GM23248 (cell line): ENCODE results near the gene AVP. TPM values are rescaled to one million over a fixed set of nuclear protein-coding genes. Genes with fewer than 3 reads are reported as not detected.
"Not testable (repeated sequence)": the region's sequence is repeated elsewhere in the genome, so short reads cannot be mapped to it uniquely, and the experiment has no call there.

ENCODE experiments used
- DNase-seq: peaks from one replicate; pipeline ENCODE4 v3.0.0-alpha.2; 2015
- H2AFZ ChIP-seq: fragments of 200-600 bp; sonication (generic); 2 replicates; pipeline ENCODE4 v1.6.1; 2016; ENCODE audit warnings: antibody characterized with exemption
- H3F3A ChIP-seq: fragments of 200-600 bp; sonication (generic); 2 replicates; pipeline ENCODE4 v1.6.1; 2016; ENCODE audit warnings: mild to moderate bottlenecking, antibody characterized with exemption, mixed run types; ENCODE audit not compliant: insufficient read depth
- H3K27ac ChIP-seq: fragments of 200-600 bp; sonication (generic); 2 replicates; pipeline ENCODE4 v1.5.1; 2016; ENCODE audit warnings: mild to moderate bottlenecking
- H3K27me3 ChIP-seq: fragments of 200-600 bp; sonication (generic); replicated peaks from 2 replicates; pipeline ENCODE4 v1.6.1; 2016; ENCODE audit warnings: mild to moderate bottlenecking; ENCODE audit not compliant: insufficient read depth
- H3K36me3 ChIP-seq: fragments of 200-600 bp; sonication (generic); 2 replicates; pipeline ENCODE4 v1.6.1; 2016; ENCODE audit warnings: low read depth, mild to moderate bottlenecking
- H3K4me1 ChIP-seq: fragments of 200-600 bp; sonication (generic); 2 replicates; pipeline ENCODE4 v1.6.1; 2016; ENCODE audit warnings: mild to moderate bottlenecking; ENCODE audit not compliant: insufficient read depth
- H3K4me2 ChIP-seq: fragments of 200-600 bp; sonication (generic); one replicate; pipeline ENCODE4 v1.6.1; 2016; ENCODE audit warnings: mild to moderate bottlenecking; ENCODE audit not compliant: unreplicated experiment
- H3K4me3 ChIP-seq: fragments of 200-600 bp; sonication (generic); 2 replicates; pipeline ENCODE4 v1.5.1; 2016; ENCODE audit warnings: mild to moderate bottlenecking
- H3K79me2 ChIP-seq: fragments of 200-600 bp; sonication (generic); 2 replicates; pipeline ENCODE4 v1.6.1; 2016; ENCODE audit warnings: mild to moderate bottlenecking; ENCODE audit not compliant: insufficient read depth
- H3K9ac ChIP-seq: fragments of 200-600 bp; sonication (generic); 2 replicates; pipeline ENCODE4 v1.6.1; 2016; ENCODE audit warnings: mild to moderate bottlenecking
- H3K9me2 ChIP-seq: fragments of 200-600 bp; sonication (generic); 2 replicates; pipeline ENCODE4 v1.6.1; 2016; ENCODE audit warnings: mixed run types, mild to moderate bottlenecking, moderate library complexity; ENCODE audit not compliant: insufficient read depth
- H3K9me3 ChIP-seq: fragments of 200-600 bp; sonication (generic); one replicate; pipeline ENCODE4 v1.6.1; 2017; ENCODE audit warnings: low read depth
- H4K20me1 ChIP-seq: fragments of 200-600 bp; sonication (generic); 2 replicates; pipeline ENCODE4 v1.6.0; 2016; ENCODE audit not compliant: insufficient read depth
- EZH2 ChIP-seq: fragments of 200-600 bp; sonication (generic); IDR thresholded peaks from 2 replicates; pipeline ENCODE4 v1.6.1; 2018; ENCODE audit warnings: antibody characterized with exemption, mild to moderate bottlenecking; ENCODE audit not compliant: insufficient read depth, poor library complexity, severe bottlenecking
- EZH2phosphoT487 ChIP-seq: fragments of 200-600 bp; sonication (generic); IDR thresholded peaks from 2 replicates; pipeline ENCODE4 v1.6.1; 2018; ENCODE audit warnings: antibody characterized with exemption, moderate library complexity, mild to moderate bottlenecking, low read depth; ENCODE audit not compliant: insufficient read depth
- WGBS, 2 experiments: methylation state at CpG; one replicate each; pipeline ENCODE4 v1.1.6; 2015 to 2017; ENCODE audit warnings: low lambda C conversion rate in 2 of 2, low coverage in 1 of 2; ENCODE audit errors: missing lambda C conversion rate in 2 of 2; 5-methylcytosine and 5-hydroxymethylcytosine counted together
- in situ Hi-C: fragments of 300-500 bp; cut with MboI; formaldehyde crosslinking; loops from 2 replicates; pipeline ENCODE4 v1.15.0; 2020
- polyA plus RNA-seq: library from polyadenylated mRNA; unstranded; fragments of >200 nt; fragmentation: Nextera tagmentation; extraction: Ambion mirVana; gene quantifications from 2 replicates; pipeline ENCODE4 v1.2.1, GENCODE V29; 2016
- total RNA-seq: library from RNA; depleted of rRNA; stranded (reverse); fragments of >200 nt; shearing (Covaris generic); gene quantifications from 2 replicates; pipeline ENCODE4 v1.2.3, GENCODE V29; 2014

Gene AVP
- total and polyA plus RNA-seq, 2 experiments from 2014 or later = not detected

- Histone ChIP-seq H2AFZ (no peak overlapping the region), H3K9ac (no peak overlapping the region), H3K9me2 (no peaks in the 10 kb centered on the region), H3K79me2 (no peaks in the 10 kb centered on the region), H3K9me3 (no peaks in the 10 kb centered on the region), H3K27ac (no peak overlapping the region), H3K36me3 (no peaks in the 10 kb centered on the region), H3K4me2 (no peak overlapping the region), H3K27me3 (no peaks in the 10 kb centered on the region), H3K4me3 (no peak overlapping the region), H4K20me1 (no peaks in the 10 kb centered on the region), H3K4me1 (peaks cover 23% of the 10 kb centered on the region), H3F3A (peaks cover 26% of the 10 kb centered on the region)
- WGBS, 2 experiments = 74 to 77% methylated on average over 8 of the region's 8 CpGs
- no peak for TF ChIP-seq EZH2phosphoT487
- no peak for TF ChIP-seq EZH2
- peak; percentile 73 for DNase-seq
- in situ Hi-C loops = no loop called here
Measured at GRCh38 chr20:3068986-3069900, 15.3 kb downstream of the AVP start.

- Histone ChIP-seq H3K27ac (0 out of 2 replicates have a peak overlapping the region, but pooled peaks have one; percentile 83), H3K9ac (no peak overlapping the region), H3K27me3 (no peaks in the 10 kb centered on the region), H3K36me3 (no peaks in the 10 kb centered on the region), H3K4me2 (no peak overlapping the region), H3K4me3 (no peak overlapping the region), H3F3A (peaks cover 26% of the 10 kb centered on the region), H3K9me2 (no peaks in the 10 kb centered on the region), H3K9me3 (no peaks in the 10 kb centered on the region), H4K20me1 (no peaks in the 10 kb centered on the region), H3K4me1 (peaks cover 23% of the 10 kb centered on the region), H2AFZ (no peak overlapping the region), H3K79me2 (no peaks in the 10 kb centered on the region)
- 33 to 35% methylated on average over 8 of the region's 8 CpGs for WGBS, 2 experiments
- TF ChIP-seq EZH2phosphoT487 = no peak
- no peak for TF ChIP-seq EZH2
- in situ Hi-C loops = no loop called here
- DNase-seq = no peak
Measured at GRCh38 chr20:3068075-3068474, 16.4 kb downstream of the AVP start.

DNA sequence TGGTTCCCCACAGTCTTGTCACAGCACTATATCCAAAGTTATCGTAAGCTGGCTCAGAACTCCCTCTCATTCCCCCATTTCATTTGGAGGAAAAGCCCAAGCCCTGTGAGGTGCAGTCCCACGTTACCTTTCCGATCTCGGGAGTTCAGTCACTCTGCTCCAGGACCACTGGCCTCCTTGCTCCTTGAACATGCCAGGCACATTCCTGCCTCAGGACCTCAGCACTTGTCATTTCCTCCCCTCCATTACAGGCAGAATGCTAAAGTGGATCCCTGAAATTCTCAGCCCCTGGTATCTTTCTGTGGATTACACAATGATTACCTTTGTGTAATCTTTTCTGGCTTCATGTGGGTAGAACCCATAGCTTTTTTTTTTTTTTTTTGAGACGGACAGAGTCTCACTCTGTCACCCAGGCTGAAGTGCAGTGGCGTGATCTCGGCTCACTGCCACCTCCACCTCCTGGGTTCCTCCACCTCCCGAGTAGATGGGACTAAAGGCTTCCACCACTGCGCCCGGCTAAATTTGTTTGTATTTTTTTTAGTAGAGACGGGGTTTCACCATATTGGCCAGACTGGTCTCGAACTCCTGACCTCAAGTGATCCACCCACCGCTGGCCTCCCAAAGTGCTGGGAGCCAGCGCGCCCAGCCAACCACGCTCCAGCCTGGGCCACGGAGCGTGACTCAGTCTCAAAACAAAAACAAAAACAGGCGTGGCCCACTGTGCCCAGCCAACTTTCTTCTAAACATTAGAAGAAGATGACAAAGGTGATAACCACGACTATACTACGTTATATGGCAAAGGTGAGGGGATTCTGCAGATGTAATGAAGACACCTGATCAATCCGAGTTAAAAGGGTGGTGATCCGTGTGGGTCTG is 17.1 kb downstream of the AVP start:
- Histone ChIP-seq H3K4me2 (peak overlapping the region; percentile 30), H3K9me2 (no peaks in the 10 kb centered on the region), H3K4me1 (peaks cover 23% of the 10 kb centered on the region), H2AFZ (peak overlapping the region; percentile 40; the same call in 1 of the 2 replicates), H3K36me3 (no peaks in the 10 kb centered on the region), H3K79me2 (no peaks in the 10 kb centered on the region), H3K27me3 (no peaks in the 10 kb centered on the region), H3K9ac (no peak overlapping the region), H3K27ac (peak overlapping the region; percentile 83), H4K20me1 (no peaks in the 10 kb centered on the region), H3F3A (peaks cover 26% of the 10 kb centered on the region), H3K9me3 (no peaks in the 10 kb centered on the region), H3K4me3 (no peak overlapping the region)
- DNase-seq = peak; percentile 82
- in situ Hi-C loops = no loop called here
- TF ChIP-seq EZH2 (no peak), EZH2phosphoT487 (no peak)
- 27 to 30% methylated on average over 22 to 23 of the region's 23 CpGs for WGBS, 2 experiments

GRCh38 chr20:3064119-3064518 is 20.4 kb downstream of the AVP start:
- H3K36me3 ChIP-seq, H3K9me3 ChIP-seq, H3K27me3 ChIP-seq, in situ Hi-C loops, H3K79me2 ChIP-seq, H3K4me2 ChIP-seq, H3K4me3 ChIP-seq, DNase-seq, H3K9me2 ChIP-seq, H4K20me1 ChIP-seq, H3K9ac ChIP-seq, H2AFZ ChIP-seq, H3K27ac ChIP-seq: not testable (repeated sequence)
- WGBS, 2 experiments = 78 to 82% methylated on average over 6 of the region's 6 CpGs
- Histone ChIP-seq H3K4me1 (peaks cover 22% of the 10 kb centered on the region), H3F3A (peaks cover 26% of the 10 kb centered on the region)
